Hematopoietic multipotent progenitor cell treated with erythropoietin and hydrocortisone succinate and interleukin-3 and kit ligand, for 17 days (in vitro differentiated cells): ENCODE results near the gene MKX.
"Not testable (repeated sequence)": the region's sequence is repeated elsewhere in the genome, so short reads cannot be mapped to it uniquely, and the experiment has no call there.

Experiments used
- DNase-seq: peaks from one replicate; pipeline ENCODE4 v3.0.0-alpha.2; 2015; ENCODE audit warnings: low spot score

The MKX gene

GRCh38 chr10:27692663-27693062, 53.0 kb downstream of the MKX start:
- DNase-seq: no peak

- no peak for DNase-seq
Observed at GRCh38 chr10:27688991-27689390, 56.6 kb downstream of the MKX start.

GRCh38 chr10:27688276-27688675, 57.3 kb downstream of the MKX start:
- DNase-seq: no peak

GRCh38 chr10:27687743-27688142, 57.9 kb downstream of the MKX start:
- no peak for DNase-seq

- DNase-seq: no peak
Observed at GRCh38 chr10:27687326-27687725, 58.3 kb downstream of the MKX start.

- no peak for DNase-seq
Observed at GRCh38 chr10:27685681-27686080, 59.9 kb downstream of the MKX start.

GRCh38 chr10:27683226-27683625, 62.4 kb downstream of the MKX start:
- DNase-seq: no peak

GRCh38 chr10:27681795-27682194, 63.8 kb downstream of the MKX start:
- DNase-seq: not testable (repeated sequence)

- no peak for DNase-seq
Observed at GRCh38 chr10:27680691-27681605, 64.7 kb downstream of the MKX start.

GRCh38 chr10:27680006-27680557, 65.5 kb downstream of the MKX start:
- no peak for DNase-seq

- DNase-seq: no peak
Observed at GRCh38 chr10:27679369-27679912, 66.2 kb downstream of the MKX start.

- no peak for DNase-seq
Observed at GRCh38 chr10:27678166-27678565, 67.5 kb downstream of the MKX start.

GRCh38 chr10:27673065-27673464, 72.6 kb downstream of the MKX start:
- DNase-seq: no peak

- DNase-seq: no peak
Observed at GRCh38 chr10:27671821-27672220, 73.8 kb downstream of the MKX start.

- no peak for DNase-seq
Observed at GRCh38 chr10:27664461-27664860, 81.2 kb downstream of the MKX start.

- DNase-seq: no peak
Observed at GRCh38 chr10:27663621-27664020, 82.0 kb downstream of the MKX start.

GRCh38 chr10:27661514-27662286, 83.9 kb downstream of the MKX start:
- no peak for DNase-seq

- DNase-seq: no peak
Observed at GRCh38 chr10:27660711-27661110, 84.9 kb downstream of the MKX start.

GRCh38 chr10:27660268-27660667, 85.4 kb downstream of the MKX start:
- DNase-seq: no peak

- no peak for DNase-seq
Observed at GRCh38 chr10:27659786-27660185, 85.8 kb downstream of the MKX start.

- no peak for DNase-seq
Observed at GRCh38 chr10:27658788-27659187, 86.8 kb downstream of the MKX start.

GRCh38 chr10:27655296-27655695, 90.3 kb downstream of the MKX start:
- DNase-seq: no peak

- DNase-seq: no peak
Observed at GRCh38 chr10:27654284-27654683, 91.3 kb downstream of the MKX start.
